WERI-Rb-1 (cell line): Measurements from ENCODE around the gene SS18L1.

Experiments
- DNase-seq: peaks from one replicate; pipeline ENCODE4 v3.0.0-alpha.2; 2020
- H3K27ac ChIP-seq: fragments of 250-450 bp; sonication (Bioruptor Pico); 2 replicates; pipeline ENCODE4 v1.5.1; 2020; ENCODE audit warnings: mild to moderate bottlenecking, moderate library complexity
- H3K27me3 ChIP-seq: fragments of 250-450 bp; sonication (Bioruptor Pico); 2 replicates; pipeline ENCODE4 v1.5.1; 2021; ENCODE audit warnings: mild to moderate bottlenecking, low read depth, moderate library complexity; ENCODE audit not compliant: insufficient read depth, severe bottlenecking
- H3K36me3 ChIP-seq: fragments of 250-450 bp; sonication (Bioruptor Pico); 2 replicates; pipeline ENCODE4 v1.5.1; 2020; ENCODE audit warnings: mild to moderate bottlenecking, moderate library complexity
- H3K4me3 ChIP-seq: 2 replicates; pipeline ENCODE4 v1.5.1; 2011; ENCODE audit warnings: low read depth, mild to moderate bottlenecking, control low read depth, low read length
- H3K9me3 ChIP-seq: fragments of 250-450 bp; sonication (Bioruptor Pico); 2 replicates; pipeline ENCODE4 v1.5.1; 2021; ENCODE audit warnings: mild to moderate bottlenecking, moderate library complexity; ENCODE audit not compliant: severe bottlenecking
- TF ChIP-seq, protein P1 (sequence below): IDR thresholded peaks from 2 replicates; pipeline ENCODE4 v1.5.1; 2011; ENCODE audit warnings: low read depth, mild to moderate bottlenecking, control low read depth, inconsistent platforms, low read length

Gene SS18L1

DNA sequence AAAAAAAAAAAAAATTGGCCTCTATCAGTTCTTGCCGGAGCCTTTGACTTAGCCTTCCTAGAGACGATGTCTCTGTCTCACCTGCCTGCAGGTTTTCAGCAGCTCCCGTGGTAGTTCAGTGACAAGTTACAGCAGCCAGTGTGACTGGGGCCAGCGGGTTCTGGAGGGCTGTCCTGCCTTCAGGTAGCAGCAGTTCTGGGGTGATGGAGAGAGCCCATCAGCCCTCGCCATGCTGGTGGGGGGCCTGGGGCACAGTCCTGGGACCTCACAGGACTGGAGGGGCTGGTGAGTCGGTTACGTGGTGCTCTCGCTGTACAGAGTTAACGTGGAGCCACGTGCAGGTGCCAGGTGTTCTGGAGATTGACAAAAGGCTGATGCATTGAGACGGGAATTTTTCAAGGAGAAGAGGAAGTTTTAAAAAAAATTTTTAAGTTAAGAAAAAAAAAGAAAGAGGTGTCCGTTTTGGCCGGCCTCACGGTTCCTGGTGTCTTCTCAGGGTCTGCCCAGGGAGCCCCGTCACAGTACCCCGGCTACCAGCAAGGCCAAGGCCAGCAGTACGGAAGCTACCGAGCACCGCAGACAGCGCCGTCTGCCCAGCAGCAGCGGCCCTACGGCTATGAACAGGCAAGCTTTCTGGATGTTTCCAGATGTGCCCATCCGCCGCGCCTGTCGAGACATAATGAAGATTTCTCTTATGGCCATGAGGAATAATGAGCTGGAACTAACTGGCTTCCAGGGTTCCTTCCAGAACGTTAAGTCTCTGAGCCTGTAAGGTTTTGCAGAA is 30.6 kb downstream of the SS18L1 start:
- H3K27me3 ChIP-seq = no peaks in the 10 kb centered on the region
- TF ChIP-seq, protein P1, sequence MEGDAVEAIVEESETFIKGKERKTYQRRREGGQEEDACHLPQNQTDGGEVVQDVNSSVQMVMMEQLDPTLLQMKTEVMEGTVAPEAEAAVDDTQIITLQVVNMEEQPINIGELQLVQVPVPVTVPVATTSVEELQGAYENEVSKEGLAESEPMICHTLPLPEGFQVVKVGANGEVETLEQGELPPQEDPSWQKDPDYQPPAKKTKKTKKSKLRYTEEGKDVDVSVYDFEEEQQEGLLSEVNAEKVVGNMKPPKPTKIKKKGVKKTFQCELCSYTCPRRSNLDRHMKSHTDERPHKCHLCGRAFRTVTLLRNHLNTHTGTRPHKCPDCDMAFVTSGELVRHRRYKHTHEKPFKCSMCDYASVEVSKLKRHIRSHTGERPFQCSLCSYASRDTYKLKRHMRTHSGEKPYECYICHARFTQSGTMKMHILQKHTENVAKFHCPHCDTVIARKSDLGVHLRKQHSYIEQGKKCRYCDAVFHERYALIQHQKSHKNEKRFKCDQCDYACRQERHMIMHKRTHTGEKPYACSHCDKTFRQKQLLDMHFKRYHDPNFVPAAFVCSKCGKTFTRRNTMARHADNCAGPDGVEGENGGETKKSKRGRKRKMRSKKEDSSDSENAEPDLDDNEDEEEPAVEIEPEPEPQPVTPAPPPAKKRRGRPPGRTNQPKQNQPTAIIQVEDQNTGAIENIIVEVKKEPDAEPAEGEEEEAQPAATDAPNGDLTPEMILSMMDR = no peak
- H3K9me3 ChIP-seq = no peaks in the 10 kb centered on the region
- H3K36me3 ChIP-seq = peaks cover 51% of the 10 kb centered on the region
- H3K4me3 ChIP-seq = no peak overlapping the region
- no peak overlapping the region for H3K27ac ChIP-seq
- no peak for DNase-seq

DNA sequence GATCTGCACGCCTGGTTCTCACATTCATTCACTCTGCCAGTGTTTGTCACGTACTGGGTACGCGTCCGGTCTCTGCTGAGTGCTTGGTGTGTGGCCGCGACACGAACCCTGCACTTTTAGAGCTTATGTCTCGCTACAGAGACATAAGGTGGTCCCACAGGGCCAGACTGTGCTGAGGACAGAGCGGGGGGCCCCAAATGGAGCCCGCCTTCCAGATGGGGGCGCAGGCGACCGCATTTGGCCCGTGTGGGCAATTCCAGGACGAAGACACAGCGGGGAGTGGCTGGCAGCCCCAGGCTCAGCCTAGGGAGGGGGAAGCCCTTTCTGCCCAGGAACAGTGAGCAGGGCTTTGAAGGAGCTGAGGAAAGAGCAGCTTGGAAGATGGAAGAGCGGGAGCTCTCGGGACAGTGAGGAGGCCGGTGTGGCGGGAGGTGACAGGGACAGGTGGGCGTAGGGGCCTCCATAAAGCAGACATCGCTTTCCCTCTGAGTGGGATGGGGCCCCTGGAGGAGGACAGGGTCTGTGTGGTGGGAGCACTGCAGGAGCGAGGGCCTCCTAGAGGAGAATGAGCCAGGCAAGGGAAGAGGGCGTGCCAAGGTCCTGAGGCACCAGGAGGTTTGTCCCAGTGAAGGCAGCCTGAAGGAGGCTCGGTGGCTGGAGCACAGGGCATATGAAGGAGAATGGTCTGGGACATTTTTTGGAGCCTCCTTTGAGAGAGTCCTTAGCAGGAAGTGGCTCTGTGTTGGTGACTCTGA is 31.5 kb downstream of the SS18L1 start:
- DNase-seq = no peak
- Histone ChIP-seq H3K9me3 (no peaks in the 10 kb centered on the region), H3K27ac (no peak overlapping the region), H3K4me3 (no peak overlapping the region), H3K27me3 (no peaks in the 10 kb centered on the region), H3K36me3 (peaks cover 46% of the 10 kb centered on the region)
- TF ChIP-seq, protein P1 = no peak

DNA sequence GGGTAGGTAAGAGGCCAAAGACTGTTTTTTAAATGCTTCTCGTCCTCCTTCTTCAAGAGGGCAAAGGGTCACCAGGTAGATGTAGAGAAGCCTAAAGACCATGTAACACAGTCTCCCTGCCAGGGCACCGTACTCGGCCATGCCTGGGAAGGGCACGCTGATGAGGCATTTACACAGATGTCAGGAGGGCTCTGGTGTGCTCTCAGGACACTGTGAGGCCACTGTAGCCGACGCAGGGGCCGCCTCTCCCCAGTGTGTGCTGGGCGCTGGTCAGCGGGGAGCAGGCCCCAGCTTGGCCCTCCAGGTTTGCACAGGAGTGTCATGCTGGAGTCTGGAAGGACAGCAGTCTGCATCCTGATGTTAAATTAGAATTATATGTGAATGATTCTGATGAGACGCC is 32.1 kb downstream of the SS18L1 start:
- DNase-seq = no peak
- H3K4me3 ChIP-seq = no peak overlapping the region
- no peaks in the 10 kb centered on the region for H3K27me3 ChIP-seq
- TF ChIP-seq, protein P1 = no peak
- peaks cover 51% of the 10 kb centered on the region for H3K36me3 ChIP-seq
- H3K27ac ChIP-seq = no peak overlapping the region
- no peaks in the 10 kb centered on the region for H3K9me3 ChIP-seq

DNA sequence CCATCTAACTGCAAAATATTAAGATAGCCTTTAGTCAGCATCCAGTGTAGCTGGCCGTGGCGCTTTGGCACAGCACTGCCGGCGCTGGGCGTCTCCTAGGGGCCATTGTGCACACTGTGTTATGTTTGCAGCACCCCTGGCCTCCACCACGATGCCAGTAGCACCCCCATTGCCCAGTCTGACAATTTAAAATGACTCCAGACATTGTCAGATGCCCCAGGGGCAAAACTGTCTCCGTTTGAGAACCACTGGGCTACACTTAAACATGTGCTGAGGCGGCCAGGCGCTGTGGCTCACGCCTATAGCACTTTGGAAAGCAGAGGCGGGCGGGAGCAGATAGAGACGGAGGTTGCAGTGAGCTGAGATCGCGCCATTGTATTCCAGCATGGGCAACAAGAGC is 33.3 kb downstream of the SS18L1 start:
- H3K36me3 ChIP-seq = peaks cover 58% of the 10 kb centered on the region
- no peak overlapping the region for H3K4me3 ChIP-seq
- H3K27me3 ChIP-seq = no peaks in the 10 kb centered on the region
- no peak for DNase-seq
- H3K9me3 ChIP-seq = no peaks in the 10 kb centered on the region
- H3K27ac ChIP-seq = no peak overlapping the region
- TF ChIP-seq, protein P1 = no peak

DNA sequence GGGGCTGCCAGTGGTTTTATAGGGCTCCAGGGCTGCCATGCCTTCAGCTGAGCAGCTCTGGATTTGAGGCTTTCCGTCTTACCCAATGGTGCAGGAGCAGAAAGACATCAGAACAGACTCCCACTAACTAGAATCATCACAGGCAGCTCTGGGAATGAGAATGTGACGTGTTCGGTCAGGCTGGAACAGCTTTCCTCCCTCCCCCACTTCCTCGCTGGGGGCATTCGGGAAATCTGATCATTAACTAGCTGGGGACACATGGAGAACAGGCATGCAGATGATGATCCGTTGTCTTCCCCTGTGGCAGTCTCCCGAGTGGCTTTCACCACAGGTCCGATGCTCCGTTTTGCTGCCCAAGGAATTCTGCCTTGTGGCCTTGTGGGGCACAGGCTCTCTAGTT is 33.7 kb downstream of the SS18L1 start:
- peaks cover 58% of the 10 kb centered on the region for H3K36me3 ChIP-seq

More for the DNA sequence above, 33.7 kb downstream of the SS18L1 start:
- DNase-seq = no peak
- Histone ChIP-seq H3K27me3 (no peaks in the 10 kb centered on the region), H3K9me3 (no peaks in the 10 kb centered on the region), H3K4me3 (no peak overlapping the region), H3K27ac (no peak overlapping the region)
- TF ChIP-seq, protein P1 = no peak
